OCI-M1 (cell line): ENCODE measurements around the gene NMS.

ENCODE experiments used
- DNase-seq: peaks from one replicate; lab custom pipeline; 2025; lab: John Stamatoyannopoulos, UW

The NMS gene

DNA sequence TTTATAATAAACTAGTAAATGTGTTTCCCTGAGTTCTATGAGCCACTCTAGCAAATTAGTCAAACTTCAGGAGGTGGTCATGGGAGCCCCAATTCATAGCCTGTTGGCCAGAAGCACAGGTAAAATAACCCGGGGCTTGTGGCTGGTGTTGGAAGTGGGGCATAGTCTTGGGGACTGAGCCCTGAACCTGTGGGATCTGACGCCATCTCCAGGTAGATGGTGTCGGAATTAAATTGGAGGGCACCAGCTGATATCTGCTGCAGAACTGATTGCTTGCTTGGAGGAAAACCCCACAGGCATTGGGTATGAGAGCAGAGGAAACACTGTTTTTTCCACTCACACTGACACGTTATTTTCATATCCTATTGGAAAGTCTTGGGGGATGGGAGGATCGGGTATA is 14.1 kb downstream of the NMS start:
- DNase-seq: no peak

DNA sequence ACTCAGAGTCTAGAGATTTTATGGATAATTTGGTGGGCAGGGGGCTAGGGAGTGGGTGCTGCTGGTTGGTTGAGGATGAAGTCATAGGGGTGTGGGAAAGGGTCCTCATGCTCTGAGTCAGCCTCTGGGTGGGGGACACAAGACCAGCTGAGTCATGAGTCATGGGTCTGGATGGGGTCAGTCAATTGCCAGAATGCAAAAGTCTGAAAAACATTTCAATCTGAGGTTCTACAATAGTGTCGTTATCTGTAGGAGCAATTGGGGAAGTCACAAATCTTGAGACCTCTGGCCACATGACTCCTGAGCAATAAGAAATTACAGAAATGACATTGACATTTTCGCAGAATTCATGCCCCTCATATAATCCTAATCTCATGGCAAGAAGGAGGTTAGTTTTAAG is 15.1 kb downstream of the NMS start:
- peak; percentile 26 for DNase-seq

DNA sequence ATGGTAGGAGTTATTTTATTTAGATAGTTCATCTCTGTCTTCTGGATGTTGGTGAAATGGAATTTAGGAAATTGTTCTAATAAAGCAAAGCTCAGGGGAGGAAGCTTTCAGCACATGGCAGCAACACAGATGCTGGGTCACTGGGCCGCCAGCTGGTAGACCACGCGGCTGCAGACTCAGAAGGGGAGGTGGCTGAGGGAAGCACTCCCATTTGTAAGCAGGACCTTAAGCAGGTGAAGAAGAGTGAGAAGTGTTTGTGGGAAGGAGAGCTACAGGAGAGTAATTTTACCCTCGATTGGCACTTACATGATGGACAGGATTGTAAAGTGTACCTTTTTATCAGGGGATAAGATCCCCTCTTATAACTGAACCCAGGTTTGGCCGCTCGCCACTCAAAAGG is 24.4 kb downstream of the NMS start:
- DNase-seq: no peak

DNA sequence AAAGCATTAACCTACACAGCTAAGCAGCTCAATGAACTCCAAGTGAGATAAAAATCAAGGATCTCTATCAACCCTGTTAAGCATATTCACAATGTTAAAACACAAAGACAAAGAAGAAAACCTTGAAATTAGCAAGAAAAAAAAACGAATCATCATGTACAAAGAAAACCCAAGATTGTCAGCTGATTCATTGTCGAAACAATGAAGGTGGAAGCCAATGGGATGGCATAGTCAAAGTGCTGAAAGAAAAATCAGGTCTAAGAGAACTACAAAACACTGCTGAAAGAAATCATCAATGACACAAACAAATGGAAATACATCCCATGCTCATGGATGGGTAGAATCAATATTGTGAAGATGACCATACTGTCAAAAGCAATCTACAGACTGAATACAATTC is 32.5 kb downstream of the NMS start:
- no peak for DNase-seq

DNA sequence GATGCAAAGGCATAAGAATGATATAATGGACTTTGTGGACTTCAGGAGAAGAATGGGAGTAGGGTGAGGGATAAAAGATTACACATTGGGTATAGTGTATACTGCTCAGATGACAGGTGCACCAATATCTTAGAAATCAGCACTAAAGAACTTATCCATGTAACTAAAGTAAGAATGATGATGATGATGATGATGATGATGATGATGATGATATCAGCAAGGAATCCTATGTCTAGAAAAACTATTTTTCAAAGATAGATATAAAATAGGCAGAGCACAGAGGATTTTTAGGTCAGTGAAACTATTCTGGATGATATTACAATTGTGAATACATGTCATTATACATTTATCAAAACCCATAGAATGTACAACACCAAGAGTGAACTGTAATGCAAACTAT is 34.3 kb downstream of the NMS start:
- no peak for DNase-seq

DNA sequence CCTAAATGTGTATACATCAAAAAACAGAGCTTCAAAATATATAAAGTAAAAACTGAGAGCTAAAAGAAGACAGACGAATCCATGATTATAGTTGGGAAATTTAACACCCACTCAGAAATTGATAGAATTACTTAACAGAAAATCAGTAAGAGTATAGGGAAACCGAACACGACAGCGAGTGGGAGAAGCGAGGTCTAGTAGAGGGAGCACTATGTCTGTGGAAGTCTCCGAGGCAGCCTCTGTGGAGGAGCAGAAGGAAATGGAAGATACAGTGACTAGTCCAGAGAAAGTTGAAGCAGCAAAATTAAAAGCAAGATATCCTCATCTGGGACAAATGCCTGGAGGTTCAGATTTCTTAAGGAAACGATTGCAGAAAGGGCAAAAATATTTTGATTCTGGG is 38.8 kb downstream of the NMS start:
- no peak for DNase-seq

DNA sequence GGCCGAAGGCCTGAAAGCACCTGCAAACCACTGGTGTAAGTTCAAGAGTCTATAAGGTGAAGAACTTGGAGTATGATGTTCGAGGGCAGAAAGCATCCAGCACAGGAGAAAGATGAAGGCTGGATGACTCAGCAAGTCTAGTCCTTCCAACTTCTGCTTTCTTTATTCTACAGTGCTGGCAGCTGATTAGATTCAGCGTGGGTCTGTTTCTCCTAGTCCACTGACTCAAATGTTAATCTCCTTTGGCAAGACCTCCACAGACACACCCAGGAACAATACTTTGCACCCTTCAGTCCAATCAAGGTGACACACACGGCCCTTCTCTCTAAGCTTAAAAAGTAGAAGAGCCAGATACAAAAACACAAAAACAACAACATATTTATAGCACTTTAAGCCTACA is 43.4 kb downstream of the NMS start:
- peak; percentile 83 for DNase-seq

DNA sequence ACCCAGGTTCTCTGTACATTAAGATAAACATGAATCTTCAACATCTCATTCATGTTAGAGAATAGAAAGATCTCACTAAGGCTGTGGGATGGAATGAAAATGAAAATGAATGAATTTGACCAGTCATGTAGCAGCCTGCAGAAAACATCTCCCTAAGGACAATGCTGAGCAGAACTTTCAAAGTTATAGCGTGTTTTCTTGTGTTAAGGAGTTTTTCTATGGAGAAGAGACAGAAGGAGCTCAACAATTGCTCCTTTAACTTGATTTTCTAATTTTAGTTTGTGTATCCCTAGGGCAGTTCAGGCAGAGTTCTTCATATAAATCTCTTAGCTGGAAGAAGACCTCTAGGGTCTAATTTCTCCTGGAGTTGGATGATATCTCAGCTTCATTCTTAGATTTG is 47.3 kb downstream of the NMS start:
- no peak for DNase-seq

DNA sequence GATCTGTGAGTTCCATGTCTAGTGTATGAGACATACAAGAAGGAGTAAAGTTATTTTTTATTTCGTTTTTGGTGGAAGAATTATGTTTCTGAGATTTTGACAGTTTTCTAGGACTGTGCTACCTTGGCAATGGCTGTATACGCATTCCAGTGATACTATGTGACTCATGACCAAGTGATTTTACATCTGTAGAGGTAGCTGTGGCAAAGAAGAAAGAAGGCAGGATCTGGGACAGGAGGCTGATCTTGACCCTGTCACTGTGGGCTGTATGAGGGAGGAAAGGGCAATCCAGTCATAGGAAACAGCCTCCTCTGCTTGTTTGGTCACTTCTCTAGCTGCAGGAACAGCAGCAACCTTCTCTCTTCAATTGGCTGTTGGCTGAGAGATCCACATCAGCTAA is 48.5 kb downstream of the NMS start:
- no peak for DNase-seq

DNA sequence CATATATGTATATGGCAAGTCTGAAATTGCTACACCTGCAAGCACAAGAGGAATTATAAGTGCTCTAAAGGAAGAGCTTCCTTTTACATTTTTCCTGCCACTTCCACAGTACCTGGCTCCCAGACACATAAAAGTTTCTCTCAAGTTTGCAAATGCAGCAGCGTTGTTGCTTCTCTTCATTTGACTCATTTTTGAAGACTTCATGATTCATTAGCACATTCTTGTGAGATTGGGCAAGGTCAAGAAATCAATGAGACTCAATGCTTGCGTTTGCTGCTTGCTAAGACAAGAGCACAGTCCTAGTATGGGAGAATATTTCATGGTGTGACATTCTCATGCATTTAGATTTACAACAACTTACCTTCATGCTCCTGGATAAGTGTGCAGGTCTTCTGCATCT is 49.9 kb downstream of the NMS start:
- DNase-seq: no peak

DNA sequence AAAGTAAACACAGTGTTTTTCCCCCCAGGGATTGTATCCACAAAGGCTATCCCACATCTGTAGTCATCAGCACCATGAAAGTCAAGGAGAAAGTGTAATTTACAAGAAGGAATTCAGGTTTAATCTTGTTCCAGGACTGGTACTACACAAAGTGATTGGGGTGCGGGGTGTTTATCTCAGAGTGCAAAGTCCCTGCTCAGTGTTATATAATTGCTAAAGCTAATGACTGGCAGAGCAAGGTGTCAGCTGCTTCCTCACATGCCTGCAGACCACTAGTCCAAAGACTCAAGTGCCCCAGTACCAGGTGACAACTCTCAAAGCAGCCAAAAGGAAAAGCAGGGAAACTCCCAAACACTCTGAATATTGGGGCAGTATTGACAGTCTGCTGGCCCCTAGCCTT is 52.1 kb downstream of the NMS start:
- no peak for DNase-seq

DNA sequence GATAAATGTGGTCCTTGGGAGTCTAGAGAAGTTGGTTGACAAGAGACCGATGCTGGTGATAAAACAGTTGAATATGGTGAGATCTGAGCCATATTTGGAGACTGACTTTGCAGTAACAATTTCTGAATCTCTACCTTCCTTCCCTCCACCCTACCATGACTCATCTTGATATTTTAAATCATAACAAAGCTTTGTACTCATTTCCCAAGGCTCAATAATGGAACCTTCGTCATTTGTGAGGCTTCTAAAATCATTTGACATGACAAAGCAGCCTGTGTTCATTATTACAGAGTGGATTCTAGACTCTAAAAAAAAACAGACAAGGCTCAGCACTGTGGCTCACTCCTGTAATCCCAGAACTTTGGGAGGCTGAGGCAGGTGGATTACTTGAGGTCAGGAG is 54.0 kb downstream of the NMS start:
- DNase-seq: no peak

DNA sequence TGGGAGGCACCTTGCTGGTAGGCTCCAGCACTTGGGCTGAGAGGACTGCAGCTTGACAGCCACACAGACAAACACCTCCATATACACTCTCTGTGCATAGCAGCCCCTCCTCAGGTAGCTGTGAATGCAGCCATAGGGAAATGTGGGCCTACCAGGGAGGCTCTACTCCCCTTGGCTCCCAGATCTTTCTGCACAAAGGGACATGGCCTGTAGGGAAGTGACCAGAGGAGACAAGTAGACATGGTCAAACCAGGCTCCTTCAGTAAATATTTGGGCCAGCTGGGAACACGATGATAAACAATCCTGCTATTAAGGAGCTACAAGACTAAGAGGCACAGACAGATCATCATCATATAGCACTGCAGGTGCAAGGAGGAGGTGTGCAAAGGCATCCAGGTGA is 56.6 kb downstream of the NMS start:
- DNase-seq: no peak

DNA sequence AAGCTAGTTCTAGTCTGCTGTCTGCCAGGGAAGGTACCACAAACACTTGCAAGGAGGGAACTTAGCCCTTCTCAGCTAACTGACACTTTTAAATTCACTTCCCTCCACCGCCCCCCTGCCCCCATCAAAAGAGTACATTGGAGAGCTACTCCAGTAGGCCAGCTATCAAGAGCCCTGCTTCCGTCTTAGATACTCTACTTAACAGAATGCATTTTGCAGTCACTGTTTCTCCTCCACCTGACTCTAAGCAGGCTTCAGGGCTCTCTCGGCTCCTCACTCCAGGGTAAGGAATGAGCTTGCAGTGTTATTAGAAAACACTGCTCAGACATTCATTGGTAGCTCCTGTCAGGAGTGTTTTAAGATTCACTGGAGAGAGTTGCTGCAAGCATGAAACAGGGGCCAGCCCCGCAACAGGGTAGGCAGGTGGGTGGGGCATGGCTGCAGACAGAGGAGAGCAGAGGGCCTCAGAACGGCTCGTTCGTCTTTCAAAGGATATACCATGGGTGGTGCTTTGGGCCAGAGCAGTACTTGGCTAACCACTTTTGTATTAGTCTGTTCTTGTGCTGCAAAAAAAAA is 57.2 kb downstream of the NMS start:
- DNase-seq: no peak

DNA sequence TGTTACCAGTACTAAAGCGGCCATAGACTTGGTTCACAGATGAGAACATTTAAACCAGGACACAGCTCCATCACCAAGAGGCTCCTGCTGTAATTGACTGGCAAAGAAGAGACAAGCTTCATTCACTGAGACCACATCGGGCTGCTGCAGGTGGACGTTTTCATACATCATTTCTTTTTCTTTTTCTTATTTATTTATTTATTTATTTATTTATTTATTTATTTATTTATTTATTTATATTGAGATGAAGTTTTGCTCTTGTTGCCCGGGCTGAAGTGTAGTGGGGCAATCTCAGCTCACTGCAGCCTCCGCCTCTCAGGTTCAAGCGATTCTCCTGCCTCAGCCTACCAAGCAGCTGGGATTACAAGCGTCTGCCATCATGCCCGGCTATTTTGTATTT is 58.9 kb downstream of the NMS start:
- DNase-seq: no peak

DNA sequence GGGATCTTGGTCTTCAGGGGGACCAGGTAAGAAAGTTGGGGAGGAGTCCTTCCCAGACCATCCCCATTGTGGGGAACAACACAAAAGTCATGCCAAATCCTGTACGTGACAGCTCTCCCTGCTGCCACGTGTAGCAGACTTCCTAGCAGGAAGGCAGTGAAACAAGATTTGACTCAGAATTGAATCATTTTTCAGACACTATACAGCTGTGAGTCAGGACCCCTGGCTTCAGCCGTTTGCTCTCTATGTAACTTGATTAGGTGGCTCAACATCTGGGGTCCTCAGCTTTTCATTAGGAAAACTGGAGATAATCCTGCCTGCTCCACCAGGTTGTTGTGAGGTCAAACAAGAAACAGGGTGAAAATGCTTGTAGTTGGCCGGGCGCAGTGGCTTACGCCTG is 59.6 kb downstream of the NMS start:
- no peak for DNase-seq
